Spinal cord (tissue), 10 donors: Measurements from ENCODE around the gene LMNA. TPM values are rescaled to one million over a fixed set of nuclear protein-coding genes. Genes with fewer than 3 reads are reported as not detected.
A peak's percentile ranks its signal among the peaks of the same experiment; 100 is the strongest.
"Not testable (repeated sequence)": the region's sequence is repeated elsewhere in the genome, so short reads cannot be mapped to it uniquely, and the experiment has no call there.

Experiments used
- DNase-seq, 6 donors: peaks; one replicate each; pipeline versions ENCODE4 v3.0.0 to v3.0.0-alpha.2; 2013 to 2015; ENCODE audit warnings: low spot score in 6 of 6, low read depth in 4 of 6
- H3K27ac ChIP-seq: one replicate; pipeline ENCODE4 v1.5.1; 2013; ENCODE audit warnings: low read depth, low read length, control low read depth
- H3K27me3 ChIP-seq: one replicate; pipeline ENCODE4 v1.6.1; 2013; ENCODE audit warnings: low read length; ENCODE audit not compliant: control insufficient read depth, insufficient read depth
- H3K36me3 ChIP-seq: one replicate; pipeline ENCODE4 v1.6.1; 2013; ENCODE audit warnings: low read length; ENCODE audit not compliant: control insufficient read depth, insufficient read depth
- H3K4me1 ChIP-seq: one replicate; pipeline ENCODE4 v1.6.1; 2013; ENCODE audit warnings: low read length; ENCODE audit not compliant: control insufficient read depth, insufficient read depth
- H3K4me3 ChIP-seq: one replicate; pipeline ENCODE4 v1.5.1; 2013; ENCODE audit warnings: low read depth, low read length, control low read depth
- H3K9me3 ChIP-seq: one replicate; pipeline ENCODE4 v1.6.1; 2013; ENCODE audit warnings: low read length; ENCODE audit not compliant: control insufficient read depth, insufficient read depth
- WGBS: methylation state at CpG from one replicate; pipeline ENCODE4 v1.1.5; 2013; ENCODE audit warnings: missing lambda C conversion rate; ENCODE audit not compliant: insufficient coverage; 5-methylcytosine and 5-hydroxymethylcytosine counted together
- long read RNA-seq, 4 donors: transcript quantifications; one replicate each; lab custom pipeline, GENCODE V29; 2026
- polyA plus RNA-seq, 2 donors: library from polyadenylated mRNA; unstranded; fragments of 120-200 nt; gene quantifications; one replicate each; pipeline ENCODE4 v1.2.1, GENCODE V29; 2013; ENCODE audit not compliant: insufficient read length in 2 of 2
- total RNA-seq, 2 donors: library from RNA; depleted of rRNA in 1 of 2; stranded (reverse); fragments of 120-200 nt in 1 of 2; fragments of >200 nt in 1 of 2; gene quantifications; one replicate each; pipeline versions ENCODE4 v1.2.3 to v1.2.4, GENCODE V29; 2013 to 2014
- donor health status: healthy.

The LMNA gene
- total RNA-seq, result 100 to 1,000 TPM in 1 of 2 donors, 10 to 100 TPM in 1; 78.4 to 138 TPM
- polyA plus RNA-seq, result 10 to 100 TPM; 52.1 to 93.3 TPM
- long read RNA-seq, donor 1, transcript LMNA-206 (12 exons, 3,190 nt), result major isoform, 9 of 214 reads
- long read RNA-seq, donor 1, partial matches to known transcripts, result 203 of 214 reads
- long read RNA-seq, donor 1, other reads (novel, unspliced or antisense), result 0 of 214 reads
- long read RNA-seq, donor 2, partial matches to known transcripts, result 0 of 2 reads
- long read RNA-seq, donor 2, other reads (novel, unspliced or antisense), result 0 of 2 reads
- long read RNA-seq, donor 3, partial matches to known transcripts, result 0 of 1 reads
- long read RNA-seq, donor 3, other reads (novel, unspliced or antisense), result 0 of 1 reads
- long read RNA-seq, donor 4, transcript LMNA-206 (12 exons, 3,190 nt), result major isoform, 7 of 22 reads
- long read RNA-seq, donor 4, partial matches to known transcripts, result 13 of 22 reads
- long read RNA-seq, donor 4, other reads (novel, unspliced or antisense), result 0 of 22 reads

DNA sequence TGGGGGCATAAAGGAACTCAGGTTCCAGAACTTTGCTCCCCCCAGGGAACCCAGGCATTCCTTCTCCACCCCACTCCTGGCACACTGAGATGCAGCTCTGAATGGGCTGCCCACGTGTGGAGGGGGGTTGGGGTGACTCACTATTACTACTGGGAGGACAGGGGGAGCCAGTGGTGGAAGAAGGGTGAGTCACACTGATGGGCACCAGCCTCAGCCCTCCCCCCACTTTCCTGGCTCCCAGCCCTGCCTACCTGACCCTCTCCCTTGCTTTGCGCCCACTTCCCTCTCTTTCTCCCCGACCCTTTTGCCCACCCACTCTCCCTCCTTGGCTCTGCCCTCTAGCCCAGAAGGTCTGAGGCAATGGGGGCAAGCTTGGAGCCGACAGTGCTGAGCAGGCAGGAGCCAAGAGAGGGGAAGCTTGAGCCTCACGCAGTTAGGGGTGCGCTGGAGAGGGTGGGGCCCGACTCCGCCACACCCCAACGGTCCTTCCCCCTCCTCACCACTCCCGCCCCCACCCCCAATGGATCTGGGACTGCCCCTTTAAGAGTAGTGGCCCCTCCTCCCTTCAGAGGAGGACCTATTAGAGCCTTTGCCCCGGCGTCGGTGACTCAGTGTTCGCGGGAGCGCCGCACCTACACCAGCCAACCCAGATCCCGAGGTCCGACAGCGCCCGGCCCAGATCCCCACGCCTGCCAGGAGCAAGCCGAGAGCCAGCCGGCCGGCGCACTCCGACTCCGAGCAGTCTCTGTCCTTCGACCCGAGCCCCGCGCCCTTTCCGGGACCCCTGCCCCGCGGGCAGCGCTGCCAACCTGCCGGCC lies at the start of gene LMNA:
Gene LMNA, plus strand, starts transcription at position 611 of the 818 bp plus-strand sequence. CDS start 208 bp downstream, outside the sequence.
- H3K27me3 ChIP-seq, result no peaks in the 10 kb centered on the region
- no peaks in the 10 kb centered on the region for H3K9me3 ChIP-seq
- H3K36me3 ChIP-seq, result peaks cover 18% of the 10 kb centered on the region
- H3K27ac ChIP-seq, result peak within 1 kb of the TSS; percentile 95
- 3% methylated on average over 27 of the region's 37 CpGs for WGBS
- H3K4me1 ChIP-seq, result peaks cover 56% of the 10 kb centered on the region
- DNase-seq, result peak in 2 of 6 donors; percentile 87 to 89
- H3K4me3 ChIP-seq, result peak within 1 kb of the TSS; percentile 94

DNA sequence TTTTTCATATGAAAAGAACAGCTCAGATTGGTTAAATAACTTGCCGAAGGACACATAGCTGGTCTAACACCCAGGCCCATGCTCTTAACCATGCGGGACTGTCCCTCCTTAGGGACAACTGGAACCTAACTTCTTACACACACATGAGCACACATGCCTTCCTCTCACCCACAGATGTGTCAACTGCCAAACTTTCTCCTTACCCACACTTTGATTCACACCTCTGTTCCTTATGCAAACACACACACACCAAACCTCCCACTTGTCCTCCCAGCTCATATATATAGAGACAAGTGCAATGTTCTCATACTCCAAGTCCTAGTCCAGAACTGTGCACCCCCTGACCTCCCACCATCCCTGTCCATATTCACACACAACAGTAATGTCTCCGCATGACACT lies 49.3 kb upstream of the LMNA start:
- no peak overlapping the region for H3K27ac ChIP-seq
- H3K27me3 ChIP-seq, result no peaks in the 10 kb centered on the region
- WGBS, result 87% methylated on average over 3 of the region's 3 CpGs
- no peak for DNase-seq
- H3K4me1 ChIP-seq, result peaks cover 10% of the 10 kb centered on the region
- no peaks in the 10 kb centered on the region for H3K9me3 ChIP-seq
- H3K36me3 ChIP-seq, result no peaks in the 10 kb centered on the region
- no peak overlapping the region for H3K4me3 ChIP-seq

DNA sequence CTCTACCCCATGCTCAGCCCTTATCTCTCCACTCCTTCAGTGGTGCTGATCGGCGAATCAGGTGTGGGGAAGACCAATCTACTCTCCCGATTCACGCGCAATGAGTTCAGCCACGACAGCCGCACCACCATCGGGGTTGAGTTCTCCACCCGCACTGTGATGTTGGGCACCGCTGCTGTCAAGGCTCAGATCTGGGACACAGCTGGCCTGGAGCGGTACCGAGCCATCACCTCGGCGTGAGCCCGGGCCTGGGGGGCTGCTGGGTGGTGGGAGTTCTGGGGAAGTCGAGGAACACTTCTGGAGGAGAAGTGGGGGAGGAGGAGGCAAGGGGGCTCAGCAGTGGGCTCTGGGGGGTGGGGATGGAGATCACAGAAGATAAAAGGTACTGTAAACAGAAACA lies 48.6 kb upstream of the LMNA start:
- H3K4me1 ChIP-seq, result peaks cover 16% of the 10 kb centered on the region
- H3K36me3 ChIP-seq, result no peaks in the 10 kb centered on the region
- no peaks in the 10 kb centered on the region for H3K27me3 ChIP-seq
- DNase-seq, result no peak
- no peak overlapping the region for H3K4me3 ChIP-seq
- no peak overlapping the region for H3K27ac ChIP-seq
- WGBS, result 65% methylated on average over 15 of the region's 16 CpGs
- H3K9me3 ChIP-seq, result no peaks in the 10 kb centered on the region

DNA sequence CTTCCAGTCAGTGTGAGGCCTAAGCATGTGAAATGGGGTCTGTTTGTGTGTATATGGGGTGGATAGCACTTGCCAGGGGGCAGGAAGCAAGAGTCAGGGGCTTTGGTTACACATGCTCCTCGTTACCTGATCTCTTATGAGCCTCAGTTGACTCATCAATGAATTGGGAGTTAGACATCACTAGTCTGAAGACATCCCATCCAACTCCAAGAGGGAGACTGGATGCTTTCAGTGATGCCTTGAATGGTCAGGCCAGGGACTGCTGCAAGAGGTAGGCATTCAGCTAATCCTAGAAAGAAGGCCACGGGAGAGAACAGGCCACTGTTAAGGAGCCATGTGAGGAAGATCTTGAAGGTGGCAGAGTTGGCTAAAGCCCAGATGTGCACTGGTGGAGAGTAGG lies 47.2 kb upstream of the LMNA start:
- no peak overlapping the region for H3K4me3 ChIP-seq
- no peaks in the 10 kb centered on the region for H3K9me3 ChIP-seq
- H3K36me3 ChIP-seq, result no peaks in the 10 kb centered on the region
- peaks cover 16% of the 10 kb centered on the region for H3K4me1 ChIP-seq
- H3K27me3 ChIP-seq, result no peaks in the 10 kb centered on the region
- H3K27ac ChIP-seq, result no peak overlapping the region
- WGBS, result 77% methylated on average over 1 of the region's 2 CpGs
- no peak for DNase-seq

DNA sequence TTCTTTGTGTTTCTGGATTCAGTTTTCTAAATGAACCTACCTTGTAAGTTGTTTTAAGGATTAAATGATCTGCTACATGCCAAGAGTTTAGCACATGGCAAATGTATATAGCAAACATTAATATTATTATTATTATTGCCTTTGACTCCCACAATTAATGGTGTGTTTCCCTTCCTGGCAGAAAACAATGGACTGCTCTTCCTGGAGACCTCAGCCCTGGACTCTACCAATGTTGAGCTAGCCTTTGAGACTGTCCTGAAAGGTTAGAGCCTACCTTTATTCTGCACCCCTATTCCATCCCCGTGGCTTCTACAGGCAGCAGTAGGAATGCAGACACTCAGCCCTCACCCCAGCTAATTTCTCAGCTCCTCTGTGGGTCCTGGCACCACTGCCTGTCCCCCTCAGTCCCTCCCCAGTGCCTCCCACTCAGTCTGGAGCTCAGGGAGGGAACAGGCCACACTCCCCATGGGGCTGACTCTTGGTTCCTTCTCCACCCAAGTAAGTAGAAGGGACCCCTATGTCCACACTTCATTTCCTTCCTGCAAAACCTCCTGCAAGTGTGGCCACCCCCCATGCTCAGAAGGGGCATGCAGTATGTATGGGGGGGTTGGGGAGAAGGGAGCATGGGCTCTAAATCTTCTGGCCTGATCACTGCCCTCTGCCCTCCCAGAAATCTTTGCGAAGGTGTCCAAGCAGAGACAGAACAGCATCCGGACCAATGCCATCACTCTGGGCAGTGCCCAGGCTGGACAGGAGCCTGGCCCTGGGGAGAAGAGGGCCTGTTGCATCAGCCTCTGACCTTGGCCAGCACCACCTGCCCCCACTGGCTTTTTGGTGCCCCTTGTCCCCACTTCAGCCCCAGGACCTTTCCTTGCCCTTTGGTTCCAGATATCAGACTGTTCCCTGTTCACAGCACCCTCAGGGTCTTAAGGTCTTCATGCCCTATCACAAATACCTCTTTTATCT lies 44.7 kb upstream of the LMNA start:
- Histone ChIP-seq H3K9me3 (no peaks in the 10 kb centered on the region), H3K4me3 (no peak overlapping the region), H3K36me3 (peaks cover 16% of the 10 kb centered on the region), H3K27ac (no peak overlapping the region), H3K27me3 (no peaks in the 10 kb centered on the region), H3K4me1 (peaks cover 27% of the 10 kb centered on the region)
- no peak for DNase-seq
- WGBS, result 81% methylated on average over 3 of the region's 3 CpGs

DNA sequence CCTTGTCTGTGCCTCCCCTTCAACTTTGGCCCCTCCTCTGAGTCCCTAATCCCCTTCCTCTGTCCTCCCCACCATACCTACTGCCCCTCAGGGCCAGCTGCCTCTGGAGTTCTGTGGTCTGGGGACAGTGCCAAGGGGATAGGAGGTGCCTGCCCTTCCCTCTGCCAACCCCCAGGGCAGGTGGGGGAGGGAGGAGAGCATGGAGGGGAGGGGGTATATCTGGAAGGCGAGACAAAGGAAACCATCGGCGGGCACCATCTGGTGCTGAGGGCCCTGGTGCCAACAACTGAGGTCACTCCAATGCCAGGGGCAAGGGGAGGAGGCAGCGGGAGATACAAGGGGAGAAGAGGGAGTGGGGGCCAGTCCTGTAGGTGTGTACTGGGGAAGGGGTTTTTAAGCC lies 44.0 kb upstream of the LMNA start:
- no peak overlapping the region for H3K27ac ChIP-seq
- peaks cover 35% of the 10 kb centered on the region for H3K4me1 ChIP-seq
- H3K9me3 ChIP-seq, result no peaks in the 10 kb centered on the region
- peaks cover 24% of the 10 kb centered on the region for H3K36me3 ChIP-seq
- no peaks in the 10 kb centered on the region for H3K27me3 ChIP-seq
- no peak overlapping the region for H3K4me3 ChIP-seq
- 27% methylated on average over 4 of the region's 4 CpGs for WGBS
- DNase-seq, result peak in 2 of 6 donors; percentile 72 to 81

DNA sequence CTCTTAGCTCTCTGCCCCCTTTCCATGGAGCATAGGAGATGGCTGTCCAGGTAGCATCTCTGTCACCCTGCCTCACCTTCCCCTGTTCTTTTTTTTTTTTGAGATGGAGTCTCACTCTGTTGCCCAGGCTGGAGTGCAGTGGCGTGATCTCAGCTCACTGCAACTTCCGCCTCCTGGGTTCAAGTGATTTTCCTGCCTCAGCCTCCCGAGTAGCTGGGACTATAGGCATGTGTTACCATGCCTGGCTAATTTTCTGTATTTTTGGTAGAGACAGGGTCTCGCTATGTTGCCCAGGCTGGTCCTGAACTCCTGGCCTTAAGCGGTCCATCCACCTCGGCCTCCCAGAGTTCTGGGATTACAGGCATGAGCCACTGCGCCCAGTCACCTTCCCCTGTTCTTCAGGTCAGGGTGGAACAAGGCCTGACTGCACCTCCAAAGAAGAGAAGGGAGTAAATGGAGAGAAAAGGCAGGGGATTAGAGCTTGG lies 43.1 kb upstream of the LMNA start:
- H3K4me1 ChIP-seq, result peaks cover 32% of the 10 kb centered on the region
- H3K27ac ChIP-seq, H3K4me3 ChIP-seq, DNase-seq, H3K9me3 ChIP-seq, H3K27me3 ChIP-seq: not testable (repeated sequence)
- 95% methylated on average over 3 of the region's 7 CpGs for WGBS
- peaks cover 32% of the 10 kb centered on the region for H3K36me3 ChIP-seq

DNA sequence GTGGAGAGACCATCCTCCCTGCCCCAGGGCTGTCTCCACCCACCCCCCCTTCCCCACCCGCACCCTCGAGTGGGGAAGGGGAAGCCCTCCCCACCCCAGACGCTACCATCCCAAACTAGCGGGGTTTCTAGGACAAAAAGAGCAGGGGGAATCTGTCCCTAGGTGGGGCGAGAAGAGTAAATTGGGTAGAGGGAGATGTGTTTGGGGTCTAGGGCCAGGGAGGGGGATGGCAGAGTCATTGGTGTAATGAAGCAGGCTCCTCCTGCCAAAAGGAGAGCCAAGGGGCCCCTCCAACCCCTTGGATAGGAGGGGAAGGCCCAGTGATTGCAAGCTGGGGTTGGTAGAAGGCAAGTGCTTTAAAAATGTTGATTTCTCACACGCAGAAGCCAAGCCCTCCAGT lies 42.3 kb upstream of the LMNA start:
- DNase-seq, result no peak
- WGBS, result 64% methylated on average over 3 of the region's 6 CpGs
- Histone ChIP-seq H3K4me1 (peaks cover 40% of the 10 kb centered on the region), H3K4me3 (no peak overlapping the region), H3K36me3 (peaks cover 41% of the 10 kb centered on the region), H3K27ac (no peak overlapping the region), H3K27me3 (no peaks in the 10 kb centered on the region), H3K9me3 (no peaks in the 10 kb centered on the region)
